GM12872 (cell line): ENCODE measurements around the gene TSPAN14.

Experiments used
- TF ChIP-seq, protein P1 (sequence below): IDR thresholded peaks from 3 replicates; pipeline ENCODE4 v1.5.1; 2011; ENCODE audit warnings: low read depth, mild to moderate bottlenecking, low read length, moderate library complexity; ENCODE audit not compliant: insufficient read depth

TSPAN14 gene

DNA sequence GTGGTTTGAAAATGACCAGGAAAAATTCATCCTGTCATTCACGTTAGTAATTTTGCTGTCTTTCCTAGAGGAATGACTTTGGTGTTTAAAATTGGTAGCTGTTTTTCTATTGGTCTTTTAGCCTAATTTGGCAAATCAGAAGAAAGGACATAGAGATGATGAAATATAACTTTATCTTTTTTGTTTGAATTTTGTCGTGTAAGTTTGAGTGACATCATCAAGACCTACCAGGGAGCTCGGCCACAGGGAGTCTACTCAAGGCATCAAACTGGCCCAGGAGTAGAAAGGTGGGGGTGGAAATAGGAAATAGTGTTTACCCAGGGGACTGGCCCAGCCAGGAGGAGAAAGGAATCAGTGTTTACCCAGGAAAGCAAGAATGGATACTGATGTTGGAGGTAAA lies 21.0 kb upstream of the TSPAN14 start:
- TF ChIP-seq, protein P1, sequence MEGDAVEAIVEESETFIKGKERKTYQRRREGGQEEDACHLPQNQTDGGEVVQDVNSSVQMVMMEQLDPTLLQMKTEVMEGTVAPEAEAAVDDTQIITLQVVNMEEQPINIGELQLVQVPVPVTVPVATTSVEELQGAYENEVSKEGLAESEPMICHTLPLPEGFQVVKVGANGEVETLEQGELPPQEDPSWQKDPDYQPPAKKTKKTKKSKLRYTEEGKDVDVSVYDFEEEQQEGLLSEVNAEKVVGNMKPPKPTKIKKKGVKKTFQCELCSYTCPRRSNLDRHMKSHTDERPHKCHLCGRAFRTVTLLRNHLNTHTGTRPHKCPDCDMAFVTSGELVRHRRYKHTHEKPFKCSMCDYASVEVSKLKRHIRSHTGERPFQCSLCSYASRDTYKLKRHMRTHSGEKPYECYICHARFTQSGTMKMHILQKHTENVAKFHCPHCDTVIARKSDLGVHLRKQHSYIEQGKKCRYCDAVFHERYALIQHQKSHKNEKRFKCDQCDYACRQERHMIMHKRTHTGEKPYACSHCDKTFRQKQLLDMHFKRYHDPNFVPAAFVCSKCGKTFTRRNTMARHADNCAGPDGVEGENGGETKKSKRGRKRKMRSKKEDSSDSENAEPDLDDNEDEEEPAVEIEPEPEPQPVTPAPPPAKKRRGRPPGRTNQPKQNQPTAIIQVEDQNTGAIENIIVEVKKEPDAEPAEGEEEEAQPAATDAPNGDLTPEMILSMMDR = no peak

DNA sequence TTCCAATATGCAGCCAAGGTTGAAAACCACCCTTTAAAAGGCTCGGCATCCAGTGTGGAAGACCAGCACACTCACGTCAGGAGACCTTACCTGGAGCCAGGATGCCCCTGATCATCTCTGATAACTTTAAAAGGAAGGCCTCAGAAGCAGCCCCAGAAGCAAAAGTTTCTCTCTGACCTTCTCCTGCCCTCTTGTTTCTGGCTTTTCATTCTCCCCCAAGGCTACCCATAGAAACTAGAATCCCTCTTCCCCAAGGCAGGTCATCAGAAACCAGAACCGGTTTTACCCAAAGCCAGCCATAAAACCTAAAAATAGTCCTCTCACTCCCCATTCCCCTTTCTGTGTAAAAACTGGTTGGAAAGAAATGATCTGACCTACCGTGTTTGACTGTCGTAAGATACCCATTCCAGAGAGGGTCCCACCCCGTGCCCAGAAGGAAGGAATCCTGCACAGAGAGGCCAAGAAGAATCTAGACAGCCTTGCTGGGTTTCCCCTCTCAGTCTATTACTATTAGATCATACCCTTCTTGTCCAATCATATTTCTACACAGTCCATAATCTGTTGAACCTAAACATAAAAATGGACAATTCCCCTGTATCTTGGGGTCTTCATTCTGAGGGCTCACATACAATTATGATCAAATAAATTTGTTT lies 17.5 kb upstream of the TSPAN14 start:
- TF ChIP-seq, protein P1 = no peak

DNA sequence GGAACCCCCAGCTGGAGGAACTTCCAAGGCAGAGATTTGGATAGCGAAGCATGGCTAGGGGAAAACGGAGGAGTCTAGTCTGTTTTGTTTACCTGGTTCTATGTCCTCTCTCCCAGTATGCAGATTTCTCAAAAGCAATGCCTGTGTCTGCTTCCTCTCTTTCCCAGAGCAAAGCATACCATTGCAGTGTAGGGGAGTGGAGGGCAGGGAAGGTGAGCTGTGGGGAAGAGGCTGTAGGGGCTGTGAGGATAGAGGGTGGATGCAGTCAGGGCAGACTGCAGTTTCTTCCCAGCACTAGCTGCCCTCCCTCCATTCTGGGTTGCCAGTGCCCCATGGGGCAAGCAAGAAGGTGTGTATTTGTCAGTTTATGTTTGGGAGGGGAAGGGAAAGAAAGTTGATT lies 16.9 kb upstream of the TSPAN14 start:
- TF ChIP-seq, protein P1 = no peak

DNA sequence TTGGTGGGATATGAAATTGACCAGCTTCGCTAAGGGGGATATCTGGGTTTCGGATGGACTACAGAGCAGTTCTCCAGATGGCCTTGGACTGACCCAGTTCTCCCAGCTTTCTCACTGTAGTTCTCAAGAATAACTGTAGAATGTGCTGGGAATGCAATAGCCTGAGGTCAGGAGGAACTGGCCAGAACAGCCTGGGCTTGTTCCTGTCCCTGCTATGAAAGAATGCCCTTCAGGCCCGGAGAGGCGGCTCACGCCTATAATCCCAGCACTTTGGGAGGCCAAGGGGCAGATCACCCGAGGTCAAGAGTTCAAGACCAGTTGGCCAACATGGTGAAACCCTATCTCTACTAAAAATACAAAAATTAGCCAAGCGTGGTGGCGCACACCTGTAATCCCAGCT lies 12.3 kb upstream of the TSPAN14 start:
- TF ChIP-seq, protein P1 = no peak

DNA sequence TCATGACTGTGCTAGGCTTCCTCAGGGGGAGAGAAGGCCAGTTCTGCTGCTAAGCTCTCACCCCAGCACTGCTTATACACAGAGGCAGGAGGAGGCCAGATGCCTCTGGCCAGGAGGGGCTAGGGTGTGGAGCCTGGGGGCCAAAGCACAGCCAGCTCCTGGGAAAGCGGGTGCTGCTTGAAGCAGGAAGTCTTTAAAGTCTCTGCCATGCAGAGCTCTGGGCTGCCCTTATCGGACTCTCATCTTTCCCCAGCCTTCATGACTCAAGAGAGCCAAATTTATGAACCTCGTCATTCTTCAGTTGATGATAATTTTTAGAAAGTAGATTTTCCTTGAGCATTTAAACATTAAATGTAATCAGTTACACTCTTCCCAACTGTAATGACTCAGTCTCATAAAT lies 11.2 kb upstream of the TSPAN14 start:
- TF ChIP-seq, protein P1 = no peak

DNA sequence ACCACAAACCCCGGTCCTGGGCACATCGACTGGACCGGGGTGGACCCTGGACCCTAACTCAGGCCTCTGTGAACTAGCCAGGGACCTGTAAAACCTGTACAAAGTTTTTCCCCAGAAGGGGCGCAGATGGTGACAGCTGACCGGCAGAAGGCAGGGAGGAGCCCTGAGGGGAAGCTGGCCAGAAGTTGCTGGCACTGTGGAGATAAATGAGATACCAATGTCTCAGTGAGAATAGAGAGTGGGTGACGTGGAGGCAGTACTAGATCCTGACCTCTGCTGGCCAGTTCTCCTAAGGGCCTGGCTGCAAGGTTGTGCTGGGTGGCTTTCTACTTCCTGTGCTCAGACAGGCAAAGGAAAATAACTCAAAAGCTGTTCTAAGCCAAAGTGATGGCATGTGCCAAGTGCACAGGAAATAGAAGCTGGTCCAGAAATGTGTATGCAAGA lies 10.6 kb upstream of the TSPAN14 start:
- TF ChIP-seq, protein P1 = peak; percentile 45; the same call in 2 of the 3 replicates

DNA sequence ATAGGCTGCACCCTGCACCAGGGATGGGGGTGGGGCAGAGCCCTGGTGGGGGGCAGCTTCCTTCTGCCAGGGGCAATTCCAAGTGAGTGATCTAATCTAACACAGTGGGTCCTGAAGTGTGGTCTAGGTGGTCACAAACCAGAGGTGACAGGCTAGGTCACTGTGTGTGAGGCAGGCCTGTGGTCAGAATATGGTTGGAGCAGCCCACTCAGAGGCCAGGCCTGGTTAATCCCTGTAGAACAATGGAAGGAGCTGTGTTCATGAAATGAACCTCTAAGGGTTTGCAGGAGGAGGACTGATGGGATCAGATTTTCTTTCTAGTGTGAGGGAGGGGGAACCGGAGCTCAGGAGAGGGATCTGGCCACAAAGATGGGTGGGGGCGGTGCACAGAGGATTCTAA lies 10.0 kb upstream of the TSPAN14 start:
- TF ChIP-seq, protein P1 = no peak
